Umbilical cord (tissue), 2 donors: ENCODE measurements around the gene ARIH2. TPM values are rescaled to one million over a fixed set of nuclear protein-coding genes. Genes with fewer than 3 reads are reported as not detected.

Experiments used
- DNase-seq: peaks from one replicate; pipeline ENCODE4 v3.0.0-alpha.2; 2015; ENCODE audit warnings: low spot score
- total RNA-seq: library from RNA; depleted of rRNA; stranded (reverse); fragments of >200 nt; gene quantifications from one replicate; pipeline ENCODE4 v1.2.3, GENCODE V29; 2014; ENCODE audit warnings: low replicate concordance; ENCODE audit not compliant: insufficient read depth

ARIH2 gene
- total RNA-seq, 1 donor from 2014 or later, result 115 TPM

DNA sequence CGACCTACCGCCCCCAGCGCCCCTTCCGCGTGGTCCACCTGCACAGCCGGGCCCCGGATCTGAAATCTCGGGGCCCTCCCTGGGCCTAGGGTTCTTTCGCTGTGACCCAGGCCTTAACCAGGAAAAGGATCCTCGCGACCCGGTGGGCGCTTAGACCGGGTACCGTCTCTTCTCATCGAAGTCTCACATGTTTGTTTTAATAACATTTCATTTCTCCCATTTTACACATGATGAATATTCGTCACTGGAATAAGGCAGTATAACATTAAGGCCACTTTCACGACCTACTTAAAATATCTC is 100.0 kb downstream of the ARIH2 start:
- no peak for DNase-seq

- DNase-seq, result no peak
Measured at GRCh38 chr3:49019941-49020329, 101.3 kb downstream of the ARIH2 start.

GRCh38 chr3:49020330-49021212 is 101.9 kb downstream of the ARIH2 start:
- DNase-seq, result peak; percentile 38

DNA sequence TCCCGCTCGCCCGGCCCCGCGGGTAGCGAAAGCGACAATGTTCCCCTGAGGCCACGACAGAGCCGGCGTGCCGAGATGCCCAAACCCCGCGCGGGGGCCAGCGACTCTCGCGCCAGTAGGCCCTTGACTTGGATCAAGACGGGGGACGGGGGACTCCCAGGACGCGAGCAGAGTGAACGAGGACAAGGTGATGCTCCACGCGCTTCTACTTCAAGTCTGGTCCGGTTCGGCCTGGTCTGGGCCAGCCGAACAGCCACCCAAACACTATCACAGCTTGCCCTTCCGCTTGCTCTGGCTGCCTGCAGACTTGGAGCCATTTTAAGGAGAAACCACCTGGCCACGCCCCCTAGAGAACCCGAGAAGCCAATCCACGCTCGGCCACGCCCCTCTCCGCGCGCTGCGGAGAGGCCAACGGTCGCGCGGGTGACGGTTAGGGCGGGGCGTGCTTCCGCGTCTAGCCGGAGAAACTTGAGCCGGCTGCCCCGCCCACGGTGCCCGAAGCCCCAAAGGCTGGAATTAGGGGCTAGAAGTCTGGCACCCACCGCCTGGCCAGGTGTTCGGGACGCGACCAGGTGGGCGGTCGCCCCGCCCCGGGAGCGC is 102.7 kb downstream of the ARIH2 start:
- DNase-seq, result peak; percentile 99

DNA sequence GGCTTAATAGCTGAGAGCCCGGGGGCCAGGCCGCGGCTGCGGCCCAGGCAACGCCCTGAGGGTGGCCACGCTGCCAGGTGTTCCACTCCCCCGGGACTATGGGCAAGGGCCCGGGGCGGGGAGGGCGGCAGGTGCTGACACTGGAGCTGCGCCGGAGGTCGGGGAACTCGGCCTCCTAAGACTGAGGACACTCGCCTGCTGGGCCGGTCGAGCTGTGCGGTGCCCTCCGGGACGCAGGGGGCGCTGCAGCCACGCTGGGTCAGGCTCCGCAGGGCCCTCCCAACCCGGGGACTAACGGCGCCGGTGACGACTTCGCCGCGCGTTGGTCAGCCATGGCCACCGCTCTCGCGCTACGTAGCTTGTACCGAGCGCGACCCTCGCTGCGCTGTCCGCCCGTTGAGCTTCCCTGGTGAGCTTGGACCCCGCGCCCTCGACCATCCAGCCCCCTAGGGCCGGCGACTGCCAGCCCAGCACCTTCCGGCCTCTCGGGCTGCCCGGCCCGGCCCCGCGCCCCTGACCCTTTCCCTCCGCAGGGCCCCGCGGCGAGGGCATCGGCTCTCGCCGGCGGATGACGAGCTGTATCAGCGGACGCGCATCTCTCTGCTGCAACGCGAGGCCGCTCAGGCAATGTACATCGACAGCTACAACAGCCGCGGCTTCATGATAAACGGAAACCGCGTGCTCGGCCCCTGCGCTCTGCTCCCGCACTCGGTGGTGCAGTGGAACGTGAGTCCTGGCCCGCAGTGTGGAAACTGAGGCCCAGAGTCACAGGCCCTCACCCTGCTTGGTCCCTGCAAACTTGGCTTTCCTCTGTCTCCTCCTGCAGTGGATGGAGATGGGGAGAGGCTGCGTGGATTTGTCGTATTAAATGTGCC is 103.4 kb downstream of the ARIH2 start, which contains the start of gene NDUFAF3:
Gene NDUFAF3, plus strand, starts transcription at position 309 of the 875 bp plus-strand sequence. Its CDS starts 24 bp downstream, at position 333.
- DNase-seq, result peak; percentile 93

GRCh38 chr3:49022688-49023171 is 104.1 kb downstream of the ARIH2 start:
- no peak for DNase-seq

- no peak for DNase-seq
Measured at GRCh38 chr3:49023775-49024174, 105.1 kb downstream of the ARIH2 start.

DNA sequence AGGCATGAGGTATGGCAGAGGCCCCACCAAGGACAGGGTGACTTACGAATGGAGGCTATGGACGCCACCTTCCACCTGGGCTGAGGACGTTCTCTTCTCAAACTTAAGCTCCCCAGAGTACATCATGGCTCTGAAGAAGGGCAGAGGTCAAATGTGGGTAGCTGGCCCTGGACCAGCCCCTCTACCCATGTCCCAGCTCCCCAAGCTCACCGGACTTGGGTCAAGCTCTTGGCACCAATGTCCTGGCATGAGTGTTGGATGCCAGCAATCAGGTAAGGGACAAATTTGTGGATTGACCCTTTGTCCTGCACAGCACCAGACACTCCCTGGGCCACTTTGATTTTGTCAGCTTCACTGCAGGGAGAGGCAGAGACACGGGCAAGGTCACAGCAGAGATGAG is 105.8 kb downstream of the ARIH2 start:
- no peak for DNase-seq

GRCh38 chr3:49025005-49025792 is 106.6 kb downstream of the ARIH2 start:
- DNase-seq, result no peak

- no peak for DNase-seq
Measured at GRCh38 chr3:49025793-49026520, 107.3 kb downstream of the ARIH2 start.

- DNase-seq, result no peak
Measured at GRCh38 chr3:49026536-49026935, 107.9 kb downstream of the ARIH2 start.

- DNase-seq, result no peak
Measured at GRCh38 chr3:49027634-49028033, 109.0 kb downstream of the ARIH2 start.

GRCh38 chr3:49028298-49028672 is 109.6 kb downstream of the ARIH2 start:
- no peak for DNase-seq

- DNase-seq, result peak; percentile 96
Measured at GRCh38 chr3:49028673-49029562, 110.3 kb downstream of the ARIH2 start, which contains the start of gene IMPDH2. IMPDH2 (minus strand) TSS chr3:49029398; CDS start chr3:49029350, 48 bp downstream.

DNA sequence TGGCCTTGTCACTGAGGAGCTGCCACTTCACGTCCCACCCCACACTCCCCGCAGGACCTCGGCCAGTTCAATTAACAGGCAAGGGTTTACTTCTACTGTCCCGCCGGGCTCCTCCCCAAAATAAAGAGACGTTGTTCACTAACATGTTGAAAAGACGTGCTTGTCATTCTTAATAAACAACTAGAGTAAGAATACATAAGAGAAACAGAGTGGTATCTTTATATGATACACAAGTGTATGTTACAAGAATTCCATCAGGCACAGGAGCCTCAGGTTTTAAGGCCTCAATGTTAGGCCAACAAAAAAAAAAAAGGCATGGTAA is 110.9 kb downstream of the ARIH2 start:
- no peak for DNase-seq

GRCh38 chr3:49030321-49030720 is 111.7 kb downstream of the ARIH2 start:
- no peak for DNase-seq

GRCh38 chr3:49032646-49033304 is 114.1 kb downstream of the ARIH2 start:
- DNase-seq, result no peak

- no peak for DNase-seq
Measured at GRCh38 chr3:49034650-49035049, 116.0 kb downstream of the ARIH2 start.

GRCh38 chr3:49035281-49035680 is 116.6 kb downstream of the ARIH2 start:
- no peak for DNase-seq
